ENCODE data around the gene PEX5. TPM values are rescaled to one million over a fixed set of nuclear protein-coding genes. Genes with fewer than 3 reads are reported as not detected.

PEX5 gene
- total and polyA plus RNA-seq, 2 experiments from 2014 or later, result 7.5 to 72.0 TPM

- H3K36me3 ChIP-seq (ENCODE audit: insufficient read depth), result no peaks in the 10 kb centered on the region; the same call in 1 of the 2 replicates
- no peak overlapping the region for H3K27ac ChIP-seq (ENCODE audit: low read depth)
- ATAC-seq, result no peak
- TF ChIP-seq CREB1 (CRISPR knock-in tag; IDR thresholded peaks at IDR 0.05; ENCODE audit: low read depth) (no peak), POLR2AphosphoS5 (IDR thresholded peaks at IDR 0.05; ENCODE audit: low read depth) (no peak), NANOG (IDR thresholded peaks at IDR 0.05; ENCODE audit: borderline replicate concordance) (no peak), ZNF114 (CRISPR knock-in tag; IDR thresholded peaks at IDR 0.05) (no peak), ZNF331 (CRISPR knock-in tag; IDR thresholded peaks at IDR 0.05; ENCODE audit: low read depth) (no peak), JUNB (IDR thresholded peaks at IDR 0.05; ENCODE audit: unreplicated experiment) (no peak), STAT1 (IDR thresholded peaks at IDR 0.05; ENCODE audit: unreplicated experiment) (no peak), REST (IDR thresholded peaks at IDR 0.05; ENCODE audit: unreplicated experiment) (no peak), EZH2 (IDR thresholded peaks at IDR 0.05; ENCODE audit: low read depth, unreplicated experiment) (no peak)
- TF ChIP-seq, protein P1, sequence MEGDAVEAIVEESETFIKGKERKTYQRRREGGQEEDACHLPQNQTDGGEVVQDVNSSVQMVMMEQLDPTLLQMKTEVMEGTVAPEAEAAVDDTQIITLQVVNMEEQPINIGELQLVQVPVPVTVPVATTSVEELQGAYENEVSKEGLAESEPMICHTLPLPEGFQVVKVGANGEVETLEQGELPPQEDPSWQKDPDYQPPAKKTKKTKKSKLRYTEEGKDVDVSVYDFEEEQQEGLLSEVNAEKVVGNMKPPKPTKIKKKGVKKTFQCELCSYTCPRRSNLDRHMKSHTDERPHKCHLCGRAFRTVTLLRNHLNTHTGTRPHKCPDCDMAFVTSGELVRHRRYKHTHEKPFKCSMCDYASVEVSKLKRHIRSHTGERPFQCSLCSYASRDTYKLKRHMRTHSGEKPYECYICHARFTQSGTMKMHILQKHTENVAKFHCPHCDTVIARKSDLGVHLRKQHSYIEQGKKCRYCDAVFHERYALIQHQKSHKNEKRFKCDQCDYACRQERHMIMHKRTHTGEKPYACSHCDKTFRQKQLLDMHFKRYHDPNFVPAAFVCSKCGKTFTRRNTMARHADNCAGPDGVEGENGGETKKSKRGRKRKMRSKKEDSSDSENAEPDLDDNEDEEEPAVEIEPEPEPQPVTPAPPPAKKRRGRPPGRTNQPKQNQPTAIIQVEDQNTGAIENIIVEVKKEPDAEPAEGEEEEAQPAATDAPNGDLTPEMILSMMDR (conservative IDR thresholded peaks at IDR 0.05; ENCODE audit: low read depth in 2 of 2), result no peak
- TF ChIP-seq, protein P2, sequence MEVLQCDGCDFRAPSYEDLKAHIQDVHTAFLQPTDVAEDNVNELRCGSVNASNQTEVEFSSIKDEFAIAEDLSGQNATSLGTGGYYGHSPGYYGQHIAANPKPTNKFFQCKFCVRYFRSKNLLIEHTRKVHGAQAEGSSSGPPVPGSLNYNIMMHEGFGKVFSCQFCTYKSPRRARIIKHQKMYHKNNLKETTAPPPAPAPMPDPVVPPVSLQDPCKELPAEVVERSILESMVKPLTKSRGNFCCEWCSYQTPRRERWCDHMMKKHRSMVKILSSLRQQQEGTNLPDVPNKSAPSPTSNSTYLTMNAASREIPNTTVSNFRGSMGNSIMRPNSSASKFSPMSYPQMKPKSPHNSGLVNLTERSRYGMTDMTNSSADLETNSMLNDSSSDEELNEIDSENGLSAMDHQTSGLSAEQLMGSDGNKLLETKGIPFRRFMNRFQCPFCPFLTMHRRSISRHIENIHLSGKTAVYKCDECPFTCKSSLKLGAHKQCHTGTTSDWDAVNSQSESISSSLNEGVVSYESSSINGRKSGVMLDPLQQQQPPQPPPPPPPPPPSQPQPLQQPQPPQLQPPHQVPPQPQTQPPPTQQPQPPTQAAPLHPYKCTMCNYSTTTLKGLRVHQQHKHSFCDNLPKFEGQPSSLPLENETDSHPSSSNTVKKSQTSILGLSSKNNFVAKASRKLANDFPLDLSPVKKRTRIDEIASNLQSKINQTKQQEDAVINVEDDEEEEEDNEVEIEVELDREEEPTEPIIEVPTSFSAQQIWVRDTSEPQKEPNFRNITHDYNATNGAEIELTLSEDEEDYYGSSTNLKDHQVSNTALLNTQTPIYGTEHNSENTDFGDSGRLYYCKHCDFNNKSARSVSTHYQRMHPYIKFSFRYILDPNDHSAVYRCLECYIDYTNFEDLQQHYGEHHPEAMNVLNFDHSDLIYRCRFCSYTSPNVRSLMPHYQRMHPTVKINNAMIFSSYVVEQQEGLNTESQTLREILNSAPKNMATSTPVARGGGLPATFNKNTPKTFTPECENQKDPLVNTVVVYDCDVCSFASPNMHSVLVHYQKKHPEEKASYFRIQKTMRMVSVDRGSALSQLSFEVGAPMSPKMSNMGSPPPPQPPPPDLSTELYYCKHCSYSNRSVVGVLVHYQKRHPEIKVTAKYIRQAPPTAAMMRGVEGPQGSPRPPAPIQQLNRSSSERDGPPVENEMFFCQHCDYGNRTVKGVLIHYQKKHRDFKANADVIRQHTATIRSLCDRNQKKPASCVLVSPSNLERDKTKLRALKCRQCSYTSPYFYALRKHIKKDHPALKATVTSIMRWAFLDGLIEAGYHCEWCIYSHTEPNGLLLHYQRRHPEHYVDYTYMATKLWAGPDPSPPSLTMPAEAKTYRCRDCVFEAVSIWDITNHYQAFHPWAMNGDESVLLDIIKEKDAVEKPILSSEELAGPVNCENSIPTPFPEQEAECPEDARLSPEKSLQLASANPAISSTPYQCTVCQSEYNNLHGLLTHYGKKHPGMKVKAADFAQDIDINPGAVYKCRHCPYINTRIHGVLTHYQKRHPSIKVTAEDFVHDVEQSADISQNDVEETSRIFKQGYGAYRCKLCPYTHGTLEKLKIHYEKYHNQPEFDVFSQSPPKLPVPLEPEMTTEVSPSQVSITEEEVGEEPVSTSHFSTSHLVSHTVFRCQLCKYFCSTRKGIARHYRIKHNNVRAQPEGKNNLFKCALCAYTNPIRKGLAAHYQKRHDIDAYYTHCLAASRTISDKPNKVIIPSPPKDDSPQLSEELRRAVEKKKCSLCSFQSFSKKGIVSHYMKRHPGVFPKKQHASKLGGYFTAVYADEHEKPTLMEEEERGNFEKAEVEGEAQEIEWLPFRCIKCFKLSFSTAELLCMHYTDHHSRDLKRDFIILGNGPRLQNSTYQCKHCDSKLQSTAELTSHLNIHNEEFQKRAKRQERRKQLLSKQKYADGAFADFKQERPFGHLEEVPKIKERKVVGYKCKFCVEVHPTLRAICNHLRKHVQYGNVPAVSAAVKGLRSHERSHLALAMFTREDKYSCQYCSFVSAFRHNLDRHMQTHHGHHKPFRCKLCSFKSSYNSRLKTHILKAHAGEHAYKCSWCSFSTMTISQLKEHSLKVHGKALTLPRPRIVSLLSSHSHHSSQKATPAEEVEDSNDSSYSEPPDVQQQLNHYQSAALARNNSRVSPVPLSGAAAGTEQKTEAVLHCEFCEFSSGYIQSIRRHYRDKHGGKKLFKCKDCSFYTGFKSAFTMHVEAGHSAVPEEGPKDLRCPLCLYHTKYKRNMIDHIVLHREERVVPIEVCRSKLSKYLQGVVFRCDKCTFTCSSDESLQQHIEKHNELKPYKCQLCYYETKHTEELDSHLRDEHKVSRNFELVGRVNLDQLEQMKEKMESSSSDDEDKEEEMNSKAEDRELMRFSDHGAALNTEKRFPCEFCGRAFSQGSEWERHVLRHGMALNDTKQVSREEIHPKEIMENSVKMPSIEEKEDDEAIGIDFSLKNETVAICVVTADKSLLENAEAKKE (CRISPR knock-in tag; IDR thresholded peaks at IDR 0.05), result no peak
- TF ChIP-seq, protein P3, sequence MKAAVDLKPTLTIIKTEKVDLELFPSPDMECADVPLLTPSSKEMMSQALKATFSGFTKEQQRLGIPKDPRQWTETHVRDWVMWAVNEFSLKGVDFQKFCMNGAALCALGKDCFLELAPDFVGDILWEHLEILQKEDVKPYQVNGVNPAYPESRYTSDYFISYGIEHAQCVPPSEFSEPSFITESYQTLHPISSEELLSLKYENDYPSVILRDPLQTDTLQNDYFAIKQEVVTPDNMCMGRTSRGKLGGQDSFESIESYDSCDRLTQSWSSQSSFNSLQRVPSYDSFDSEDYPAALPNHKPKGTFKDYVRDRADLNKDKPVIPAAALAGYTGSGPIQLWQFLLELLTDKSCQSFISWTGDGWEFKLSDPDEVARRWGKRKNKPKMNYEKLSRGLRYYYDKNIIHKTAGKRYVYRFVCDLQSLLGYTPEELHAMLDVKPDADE (IDR thresholded peaks at IDR 0.05), result no peak
- H3K9me2 ChIP-seq (ENCODE audit: insufficient read depth), result no peaks in the 10 kb centered on the region
- Mint-ChIP-seq H3K9me3 (no peaks in the 10 kb centered on the region; the same call in 2 of the 3 replicates), H3K27ac (no peak overlapping the region), H3K4me3 (no peak overlapping the region), H3K36me3 (ENCODE audit: low read depth) (peaks cover 20% of the 10 kb centered on the region), H3K4me1 (no peaks in the 10 kb centered on the region), H3K27me3 (ENCODE audit: insufficient read depth, low read depth, poor library complexity) (peaks cover 4% of the 10 kb centered on the region)
- no peaks in the 10 kb centered on the region for H3K4me1 ChIP-seq (ENCODE audit: insufficient read depth)
- H3K4me3 ChIP-seq, result no peak overlapping the region
- no peak overlapping the region for H3K4me2 ChIP-seq
- no peaks in the 10 kb centered on the region for H3K27me3 ChIP-seq (ENCODE audit: insufficient read depth)
- H4K20me1 ChIP-seq (replicated peaks; ENCODE audit: insufficient read depth), result no peaks in the 10 kb centered on the region; the same call in 1 of the 2 replicates
- H3K79me2 ChIP-seq (replicated peaks; ENCODE audit: insufficient read depth), result no peaks in the 10 kb centered on the region
- no peak for DNase-seq (ENCODE audit: low spot score)
- no peak overlapping the region for H2AFZ ChIP-seq
- H3F3A ChIP-seq (replicated peaks; ENCODE audit: low read depth), result no peaks in the 10 kb centered on the region
These were observed 43.8 kb upstream of the PEX5 start for GRCh38 chr12:7145671-7146070.
